ENCODE measurements around the gene FPR2.
"Not testable (repeated sequence)": the region's sequence is repeated elsewhere in the genome, so short reads cannot be mapped to it uniquely, and the experiment has no call there.

Gene FPR2

GRCh38 chr19:51760697-51761356 is at the start of gene FPR2:
FPR2 (plus strand) TSS chr19:51761180; CDS start chr19:51768659, 7,479 bp downstream.
- no peak for DNase-seq

GRCh38 chr19:51711702-51712101 is 49.3 kb upstream of the FPR2 start:
- DNase-seq: no peak

DNA sequence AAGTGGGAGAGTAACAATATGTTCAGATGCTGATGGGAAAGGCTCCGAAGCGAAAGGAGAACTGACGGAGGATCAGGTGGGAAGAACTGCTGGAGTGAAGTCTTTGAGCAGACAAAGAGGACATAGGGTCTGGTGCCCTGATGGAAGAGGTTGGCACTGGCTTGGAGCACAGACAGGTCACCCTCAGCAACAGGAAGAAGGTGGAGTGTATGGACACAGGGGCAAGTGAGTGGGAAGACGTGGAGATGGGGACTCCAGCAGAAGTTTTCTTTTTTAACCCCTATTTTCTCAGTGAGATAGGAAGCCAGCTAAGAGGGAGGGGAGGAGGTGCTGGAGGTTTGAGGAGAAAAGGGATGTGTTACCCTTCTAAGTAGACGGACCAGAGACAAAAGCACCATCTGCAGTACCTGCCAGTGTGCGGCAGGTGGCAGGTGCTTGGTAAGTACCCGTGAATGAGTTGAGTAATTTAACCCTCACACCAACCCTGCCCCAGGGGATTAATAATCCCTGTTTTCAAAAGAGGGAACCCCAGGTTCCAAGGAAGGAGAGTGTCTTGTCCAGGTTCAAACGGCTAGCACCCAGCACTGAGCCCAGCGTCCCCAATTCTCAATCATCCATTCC is 48.4 kb upstream of the FPR2 start:
- DNase-seq: peak; percentile 41

DNA sequence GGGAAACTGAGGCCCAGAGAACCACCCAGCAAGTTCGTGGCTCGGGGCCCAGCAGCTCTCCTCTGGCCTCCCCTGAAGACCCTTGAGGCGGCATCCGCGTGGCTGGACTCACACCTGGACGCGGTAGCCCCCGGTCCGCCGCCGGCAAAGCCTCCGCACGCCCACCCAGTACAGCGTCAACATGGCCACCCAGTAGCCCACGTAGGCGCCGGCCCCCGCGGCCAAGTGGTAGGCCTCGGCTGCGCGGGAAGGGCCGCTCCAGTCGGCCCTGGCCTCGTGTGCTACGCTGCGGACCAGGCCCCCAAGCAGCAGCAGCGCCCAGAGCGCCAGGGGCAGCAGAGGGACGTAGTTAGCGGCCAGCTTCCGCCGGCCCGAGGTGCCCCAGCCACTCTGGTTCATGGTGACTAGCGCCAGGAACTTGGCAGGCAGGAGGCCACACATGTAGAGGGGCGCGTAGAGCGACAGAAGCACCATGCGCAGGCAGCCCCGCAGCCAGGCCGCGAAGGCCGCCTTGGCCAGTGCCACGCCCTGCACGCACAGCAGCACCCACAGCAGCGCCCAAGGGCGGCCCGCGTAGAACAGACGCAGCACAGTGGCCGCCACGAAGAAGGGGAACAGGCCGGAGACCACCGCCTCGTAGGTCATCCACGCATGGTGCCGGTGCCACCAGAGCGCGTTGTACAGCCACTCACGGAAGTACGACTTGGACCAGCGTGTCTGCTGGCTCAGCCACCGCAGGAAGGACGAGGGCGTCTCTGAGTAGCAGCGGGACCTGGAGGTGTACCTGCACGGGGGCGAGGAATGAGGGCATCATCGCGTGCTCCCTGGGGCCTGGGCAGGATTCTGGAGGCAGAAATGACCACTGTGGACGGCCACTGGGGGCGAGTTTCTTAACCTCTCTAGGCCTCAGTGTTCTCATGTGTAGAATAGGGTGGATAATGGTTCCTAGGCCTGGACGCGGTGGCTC is 47.4 kb upstream of the FPR2 start:
- no peak for DNase-seq

DNA sequence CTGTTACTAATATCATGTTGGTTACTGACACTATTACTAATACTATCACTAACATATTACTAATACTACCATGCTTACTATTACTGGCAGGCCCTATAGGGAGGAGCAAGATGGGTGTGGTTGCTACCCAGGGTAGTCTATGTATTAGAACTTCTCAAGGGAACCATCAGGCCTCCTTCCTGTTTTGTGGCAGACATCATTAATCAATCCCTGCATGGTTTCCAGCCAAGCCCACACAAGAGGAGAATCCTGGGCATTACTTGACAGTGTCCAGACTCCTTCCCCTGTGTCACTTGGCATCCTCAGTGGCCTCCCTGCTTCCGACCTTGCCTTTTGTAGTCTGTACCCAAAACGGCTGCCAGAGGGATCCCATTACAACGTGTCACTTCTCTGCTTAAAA is 46.1 kb upstream of the FPR2 start:
- no peak for DNase-seq

DNA sequence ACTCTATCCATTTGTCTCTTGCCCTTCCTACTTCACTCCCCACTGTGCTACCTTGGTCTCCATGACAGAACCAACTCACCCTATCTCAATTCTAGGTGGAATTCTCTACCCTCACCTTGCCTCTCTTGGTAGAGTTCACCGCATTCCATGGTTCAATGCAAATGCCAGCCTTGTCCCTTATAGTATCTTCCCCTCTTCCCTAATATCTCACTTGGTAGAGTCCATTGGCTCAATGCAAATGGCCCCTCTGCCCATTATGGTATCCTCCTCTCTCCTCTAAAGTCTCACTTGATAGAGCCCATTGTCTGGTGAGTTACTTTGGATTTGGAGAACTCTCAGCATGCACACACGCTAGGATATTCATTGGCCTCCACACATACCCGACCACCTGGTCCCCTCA is 45.1 kb upstream of the FPR2 start:
- DNase-seq: no peak

DNA sequence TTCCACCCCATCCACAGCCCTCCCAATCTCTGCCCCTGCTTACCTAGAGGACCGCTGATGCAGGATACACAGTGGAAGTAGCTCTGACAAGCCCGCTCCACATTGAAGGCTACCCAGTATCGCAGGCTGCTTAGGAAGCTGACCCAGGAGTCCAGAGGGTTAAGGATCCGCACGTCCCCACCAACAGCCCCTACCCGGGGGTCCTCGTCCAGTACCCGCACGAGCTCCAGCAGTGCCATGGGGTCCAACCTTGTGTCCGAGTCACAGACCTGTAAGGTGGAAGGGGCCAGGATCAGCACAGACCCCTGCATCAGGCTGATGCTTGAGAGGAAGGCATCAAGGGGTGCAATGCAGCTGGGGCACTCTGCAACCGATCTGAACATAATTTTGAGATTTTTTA is 44.1 kb upstream of the FPR2 start:
- DNase-seq: no peak

DNA sequence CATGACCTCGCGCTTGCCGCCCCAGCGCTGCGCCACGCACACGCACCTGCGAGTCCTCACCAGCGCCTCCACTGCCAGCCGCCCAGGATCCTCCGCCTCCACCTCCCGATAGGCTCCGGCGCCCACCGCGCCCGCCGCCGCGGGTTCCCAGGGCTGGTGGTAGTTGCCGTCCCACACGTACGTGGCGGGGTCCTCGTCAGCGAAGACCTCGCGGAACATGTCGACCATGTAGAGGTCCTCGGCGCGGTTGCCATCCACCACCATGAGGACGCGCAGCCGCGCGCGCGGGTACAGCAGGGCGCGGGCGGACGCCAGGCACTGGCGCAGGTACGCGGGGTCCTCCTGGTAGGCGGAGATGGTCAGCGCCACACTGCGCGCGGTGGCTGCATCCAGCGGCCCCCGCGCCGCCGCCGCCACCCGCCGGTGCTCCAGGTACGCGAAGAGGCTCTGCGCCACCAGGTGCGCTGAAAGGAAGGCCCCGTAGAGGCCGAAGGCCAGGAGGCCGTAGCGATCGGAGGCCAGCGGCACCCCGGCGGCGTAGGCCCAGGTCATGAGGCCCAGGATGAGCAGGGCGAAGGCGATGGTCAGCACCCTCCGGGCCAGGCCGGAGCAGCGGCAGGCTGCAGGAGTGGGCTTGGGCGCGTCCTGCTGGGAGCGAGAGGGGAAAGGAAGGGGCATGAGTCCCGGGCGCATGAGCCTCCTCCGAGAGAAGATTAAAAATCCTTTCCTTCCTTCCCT is 41.6 kb upstream of the FPR2 start:
- no peak for DNase-seq

- no peak for DNase-seq
These were observed 39.1 kb upstream of the FPR2 start for GRCh38 chr19:51721905-51722304.

DNA sequence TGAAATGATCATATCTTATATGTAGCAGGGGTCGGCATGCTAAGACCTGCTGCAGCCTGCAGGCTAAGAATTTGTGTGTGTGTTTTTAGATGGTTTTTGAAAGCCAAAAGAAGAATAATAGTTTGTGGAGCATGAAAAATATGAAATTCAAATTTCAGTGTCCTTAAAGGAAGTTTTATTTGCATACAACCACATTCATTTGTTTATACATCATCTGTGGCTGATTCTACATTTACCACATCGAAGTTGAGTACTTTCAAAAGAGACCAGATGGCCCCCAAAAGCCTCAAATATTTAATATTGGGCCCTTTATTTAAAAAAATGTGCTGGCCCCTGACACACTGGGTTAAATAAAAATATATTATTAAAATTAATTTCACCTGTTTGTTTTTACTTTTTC is 38.5 kb upstream of the FPR2 start:
- DNase-seq: no peak

- DNase-seq: no peak
These were observed 36.4 kb upstream of the FPR2 start for GRCh38 chr19:51724543-51724942.

GRCh38 chr19:51726049-51726448 is 34.9 kb upstream of the FPR2 start:
- peak; percentile 54 for DNase-seq

GRCh38 chr19:51727349-51727880 is 33.6 kb upstream of the FPR2 start:
- DNase-seq: no peak

- DNase-seq: no peak
These were observed 31.2 kb upstream of the FPR2 start for GRCh38 chr19:51729781-51730180.

- DNase-seq: no peak
These were observed 27.0 kb upstream of the FPR2 start for GRCh38 chr19:51733742-51734522.

DNA sequence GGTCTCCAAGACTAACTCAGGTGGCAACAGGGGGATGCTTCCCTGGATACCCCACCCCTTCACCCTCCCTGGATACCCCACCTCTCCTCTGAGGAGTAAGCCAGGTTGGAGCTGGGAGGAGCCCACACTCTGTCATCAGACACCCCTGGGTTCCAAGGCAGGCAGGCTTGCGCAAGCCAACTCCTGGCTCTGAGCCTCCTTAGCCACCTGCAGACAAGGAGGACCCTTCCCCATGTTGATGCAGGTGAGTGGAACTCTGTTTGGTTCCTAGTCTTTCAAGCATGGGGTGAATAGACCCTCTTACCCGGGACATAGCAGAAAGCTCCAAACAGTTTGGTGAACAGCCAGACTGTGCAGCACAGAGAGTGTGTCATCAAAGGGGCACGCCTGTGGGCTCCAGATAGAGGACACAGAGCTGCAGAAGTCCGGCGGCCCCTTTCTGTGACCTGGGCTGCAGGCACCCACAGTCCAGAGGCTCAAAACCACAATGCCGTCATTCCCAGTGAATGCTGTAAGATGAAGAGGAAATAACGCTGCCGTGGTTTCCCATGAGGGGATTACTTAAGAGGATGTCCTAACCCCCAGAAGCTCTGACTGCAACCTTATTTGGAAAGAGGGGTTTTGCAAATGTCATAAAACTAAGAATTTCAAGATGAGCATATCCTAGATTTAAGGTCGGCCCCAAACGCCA is 25.1 kb upstream of the FPR2 start:
- DNase-seq: no peak

- no peak for DNase-seq
These were observed 23.6 kb upstream of the FPR2 start for GRCh38 chr19:51737389-51737788.

- no peak for DNase-seq
These were observed 23.1 kb upstream of the FPR2 start for GRCh38 chr19:51737924-51738323.

DNA sequence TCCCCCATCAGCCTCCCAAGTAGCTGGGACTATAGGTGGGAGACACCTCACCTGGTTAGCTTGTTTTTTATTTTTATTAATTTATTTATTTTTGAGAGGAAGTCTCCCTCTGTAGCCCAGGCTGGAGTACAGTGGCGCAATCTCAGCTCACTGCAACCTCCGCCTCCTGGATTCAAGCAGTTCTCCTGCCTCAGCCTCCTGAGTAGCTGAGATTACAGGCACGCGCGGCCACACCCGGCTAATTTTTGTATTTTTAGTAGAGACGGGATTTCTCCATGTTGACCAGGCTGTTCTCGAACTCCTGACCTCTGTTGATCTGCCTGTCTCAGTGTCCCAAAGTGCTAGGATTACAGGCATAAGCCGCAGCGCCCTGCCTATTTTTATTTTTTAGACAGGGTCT is 22.5 kb upstream of the FPR2 start:
- DNase-seq: not testable (repeated sequence)

- no peak for DNase-seq
These were observed 21.3 kb upstream of the FPR2 start for GRCh38 chr19:51739466-51740213.

- no peak for DNase-seq
These were observed 20.6 kb upstream of the FPR2 start for GRCh38 chr19:51740356-51740755.

All from eye (tissue), 1 donor.